C4-2B (cell line): ENCODE results near the gene CCDC91.

Experiments used
- ZFX ChIP-seq: fragments of 450-650 bp; IDR thresholded peaks from 2 replicates; pipeline ENCODE4 v1.6.1; 2017
- TF ChIP-seq, protein P1 (sequence below): fragments of 450-650 bp; conservative IDR thresholded peaks from 2 replicates; pipeline ENCODE4 v1.5.1; 2017; ENCODE audit warnings: mild to moderate bottlenecking

DNA sequence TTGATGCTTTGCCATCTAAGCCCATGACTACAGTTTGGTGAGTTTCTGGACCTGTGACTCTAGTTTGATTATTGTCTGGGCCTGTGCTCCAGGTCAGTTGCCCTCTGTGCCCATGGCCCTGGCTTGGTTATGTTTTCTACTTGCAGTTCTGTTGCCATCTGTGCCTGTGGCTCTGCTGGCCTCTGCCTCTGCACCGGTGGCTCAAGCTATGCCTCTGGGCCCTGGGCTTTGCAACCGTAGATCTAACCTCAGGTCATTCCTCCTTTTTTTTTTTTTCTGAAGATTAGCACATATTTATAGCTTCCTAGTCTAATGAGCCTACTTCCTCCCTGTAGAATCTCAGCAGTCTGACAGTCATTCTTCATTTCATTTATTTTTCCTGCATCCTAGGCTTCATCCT lies 161.2 kb downstream of the CCDC91 start:
- TF ChIP-seq, protein P1, sequence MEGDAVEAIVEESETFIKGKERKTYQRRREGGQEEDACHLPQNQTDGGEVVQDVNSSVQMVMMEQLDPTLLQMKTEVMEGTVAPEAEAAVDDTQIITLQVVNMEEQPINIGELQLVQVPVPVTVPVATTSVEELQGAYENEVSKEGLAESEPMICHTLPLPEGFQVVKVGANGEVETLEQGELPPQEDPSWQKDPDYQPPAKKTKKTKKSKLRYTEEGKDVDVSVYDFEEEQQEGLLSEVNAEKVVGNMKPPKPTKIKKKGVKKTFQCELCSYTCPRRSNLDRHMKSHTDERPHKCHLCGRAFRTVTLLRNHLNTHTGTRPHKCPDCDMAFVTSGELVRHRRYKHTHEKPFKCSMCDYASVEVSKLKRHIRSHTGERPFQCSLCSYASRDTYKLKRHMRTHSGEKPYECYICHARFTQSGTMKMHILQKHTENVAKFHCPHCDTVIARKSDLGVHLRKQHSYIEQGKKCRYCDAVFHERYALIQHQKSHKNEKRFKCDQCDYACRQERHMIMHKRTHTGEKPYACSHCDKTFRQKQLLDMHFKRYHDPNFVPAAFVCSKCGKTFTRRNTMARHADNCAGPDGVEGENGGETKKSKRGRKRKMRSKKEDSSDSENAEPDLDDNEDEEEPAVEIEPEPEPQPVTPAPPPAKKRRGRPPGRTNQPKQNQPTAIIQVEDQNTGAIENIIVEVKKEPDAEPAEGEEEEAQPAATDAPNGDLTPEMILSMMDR, result no peak
- no peak for TF ChIP-seq ZFX
